Activated naive CD8-positive, alpha-beta T cell (primary cell): ENCODE results near the gene SYPL1.

Experiments
- H3K27ac Mint-ChIP-seq: one replicate; pipeline ENCODE4 v1.8.0; 2021; ENCODE audit warnings: mixed read lengths
- H3K27me3 Mint-ChIP-seq: one replicate; pipeline ENCODE4 v1.8.0; 2021; ENCODE audit warnings: mixed read lengths
- H3K36me3 Mint-ChIP-seq: one replicate; pipeline ENCODE4 v1.8.0; 2021; ENCODE audit warnings: mixed read lengths
- H3K4me1 Mint-ChIP-seq: one replicate; pipeline ENCODE4 v1.8.0; 2021; ENCODE audit warnings: low read depth, mixed read lengths
- H3K4me3 Mint-ChIP-seq: one replicate; pipeline ENCODE4 v1.8.0; 2021; ENCODE audit warnings: mild to moderate bottlenecking, mixed read lengths
- H3K9me3 Mint-ChIP-seq: one replicate; pipeline ENCODE4 v1.8.0; 2021; ENCODE audit warnings: low read depth, mixed read lengths

Gene SYPL1

DNA sequence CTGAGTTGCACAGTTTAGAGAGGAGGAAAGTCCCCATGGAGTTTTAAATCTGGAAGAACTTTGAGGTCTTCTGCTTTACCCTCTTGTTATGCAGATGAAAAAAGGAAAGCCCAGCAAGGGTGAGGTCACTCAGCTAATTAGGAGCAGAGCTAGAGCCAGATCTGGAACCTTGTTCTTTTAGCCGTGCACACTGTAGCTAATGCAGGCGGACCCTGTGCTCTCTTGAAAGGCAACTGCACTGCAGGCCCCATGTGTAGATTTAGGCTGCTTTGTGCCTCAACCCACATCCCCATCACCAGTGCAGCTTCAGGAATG is 63.4 kb downstream of the SYPL1 start:
- Mint-ChIP-seq H3K27ac (no peak overlapping the region), H3K27me3 (no peaks in the 10 kb centered on the region), H3K36me3 (no peaks in the 10 kb centered on the region), H3K4me3 (no peak overlapping the region), H3K9me3 (no peaks in the 10 kb centered on the region), H3K4me1 (no peaks in the 10 kb centered on the region)

- Mint-ChIP-seq H3K9me3 (no peaks in the 10 kb centered on the region), H3K36me3 (no peaks in the 10 kb centered on the region), H3K4me3 (no peak overlapping the region), H3K4me1 (no peaks in the 10 kb centered on the region), H3K27ac (no peak overlapping the region), H3K27me3 (no peaks in the 10 kb centered on the region)
Observed at GRCh38 chr7:106047818-106048705, 64.0 kb downstream of the SYPL1 start.

DNA sequence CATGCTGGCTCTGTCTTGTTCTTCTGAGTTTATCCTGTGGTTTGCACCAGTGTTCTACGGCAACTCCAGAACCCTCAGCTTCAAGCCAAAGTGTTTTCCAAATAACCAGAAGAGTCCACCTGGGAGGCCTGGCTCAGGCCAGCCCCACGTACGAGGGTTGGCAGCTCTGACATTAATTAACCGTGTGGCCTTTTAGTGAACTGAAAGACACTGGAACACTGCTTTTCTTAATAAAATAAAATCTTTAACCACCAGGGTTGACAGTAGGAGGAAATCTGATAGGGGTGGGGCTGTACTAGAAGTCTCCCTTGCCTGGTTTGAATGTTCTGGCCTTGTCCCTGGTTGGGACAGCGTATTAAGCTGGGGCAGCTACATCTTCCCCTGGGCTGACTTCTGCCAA is 64.9 kb downstream of the SYPL1 start:
- H3K4me1 Mint-ChIP-seq = peaks cover 8% of the 10 kb centered on the region
- no peaks in the 10 kb centered on the region for H3K9me3 Mint-ChIP-seq
- no peak overlapping the region for H3K27ac Mint-ChIP-seq
- H3K4me3 Mint-ChIP-seq = no peak overlapping the region
- H3K36me3 Mint-ChIP-seq = no peaks in the 10 kb centered on the region
- H3K27me3 Mint-ChIP-seq = no peaks in the 10 kb centered on the region

- Mint-ChIP-seq H3K27ac (no peak overlapping the region), H3K4me1 (peaks cover 24% of the 10 kb centered on the region), H3K9me3 (no peaks in the 10 kb centered on the region), H3K4me3 (no peak overlapping the region), H3K27me3 (no peaks in the 10 kb centered on the region), H3K36me3 (no peaks in the 10 kb centered on the region)
Observed at GRCh38 chr7:106045586-106045985, 66.5 kb downstream of the SYPL1 start.

DNA sequence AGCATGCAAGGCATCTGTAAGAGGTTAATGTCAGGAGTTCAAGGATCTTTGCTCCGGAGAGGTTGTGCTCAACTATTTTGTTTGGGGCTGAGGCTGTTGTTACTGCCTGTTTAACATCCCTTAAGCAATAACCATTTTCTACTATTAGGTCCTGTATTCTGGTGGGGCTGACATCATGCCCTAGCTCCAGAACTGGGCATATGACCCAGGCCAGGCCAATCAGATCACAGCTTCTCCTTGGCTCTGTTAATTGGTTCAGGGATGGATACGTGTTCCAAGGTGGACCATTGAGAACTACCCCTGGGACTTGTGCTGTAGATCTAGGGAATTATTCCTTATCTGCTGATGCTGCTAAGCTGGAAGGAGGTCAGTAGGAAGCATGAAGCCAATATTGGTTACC is 67.0 kb downstream of the SYPL1 start:
- Mint-ChIP-seq H3K27me3 (no peaks in the 10 kb centered on the region), H3K4me1 (peaks cover 29% of the 10 kb centered on the region), H3K4me3 (no peak overlapping the region), H3K36me3 (no peaks in the 10 kb centered on the region), H3K9me3 (no peaks in the 10 kb centered on the region), H3K27ac (no peak overlapping the region)

DNA sequence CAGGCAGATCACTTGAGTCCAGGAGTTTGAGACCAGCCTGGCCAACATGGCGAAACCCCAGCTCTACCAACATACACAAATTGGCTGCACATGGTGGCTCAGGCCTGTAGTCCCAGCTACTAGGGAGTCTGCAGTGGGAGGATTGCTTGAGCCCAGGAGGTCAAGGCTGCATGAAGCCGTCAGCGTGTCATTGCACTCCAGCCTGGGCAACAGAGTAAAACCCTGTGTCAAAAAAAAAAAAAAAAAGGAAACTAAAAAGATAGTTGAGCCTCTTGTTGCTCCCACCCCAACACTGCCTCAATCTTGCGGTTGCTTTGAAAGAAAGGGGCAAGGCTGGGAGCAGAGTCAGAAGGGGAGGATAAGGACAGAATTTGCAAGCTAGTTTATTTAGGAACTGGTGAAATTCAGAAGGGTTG is 69.9 kb downstream of the SYPL1 start:
- Mint-ChIP-seq H3K4me1 (peaks cover 36% of the 10 kb centered on the region), H3K27ac (peak overlapping the region; percentile 72), H3K36me3 (no peaks in the 10 kb centered on the region), H3K4me3 (peak overlapping the region; percentile 64), H3K27me3 (no peaks in the 10 kb centered on the region), H3K9me3 (no peaks in the 10 kb centered on the region)

- Mint-ChIP-seq H3K27ac (peak overlapping the region; percentile 50), H3K4me1 (peaks cover 36% of the 10 kb centered on the region), H3K4me3 (peak overlapping the region; percentile 2), H3K36me3 (no peaks in the 10 kb centered on the region), H3K9me3 (no peaks in the 10 kb centered on the region), H3K27me3 (no peaks in the 10 kb centered on the region)
Observed at GRCh38 chr7:106041140-106041717, 70.9 kb downstream of the SYPL1 start.
